Esophagus muscularis mucosa (tissue), 3 donors: ENCODE data around the gene MAN1A2.

Source experiments
- CTCF ChIP-seq, 3 experiments: fragments of 200-600 bp in 2 of 3; fragments of 450-650 bp in 1 of 3; sonication (generic) in 2 of 3; IDR thresholded peaks; one replicate each; pipeline ENCODE4 v1.5.1; 2017 to 2019; ENCODE audit warnings: antibody characterized with exemption in 3 of 3, mild to moderate bottlenecking in 2 of 3, moderate library complexity in 1 of 3
- POLR2AphosphoS5 ChIP-seq, 2 donors: sonication (generic); formaldehyde crosslinking; IDR thresholded peaks; one replicate each; pipeline ENCODE4 v1.6.1; 2017; ENCODE audit warnings: antibody characterized with exemption in 2 of 2

- TF ChIP-seq CTCF (IDR thresholded peaks at IDR 0.05) (no peak), POLR2AphosphoS5 (IDR thresholded peaks at IDR 0.05) (no peak)
Measured at GRCh38 chr1:117561071-117561470, 193.8 kb downstream of the MAN1A2 start.
